Heart right ventricle (tissue), 16 donors: ENCODE data around the gene TBC1D14. TPM values are rescaled to one million over a fixed set of nuclear protein-coding genes. Genes with fewer than 3 reads are reported as not detected.
A peak's percentile ranks its signal among the peaks of the same experiment; 100 is the strongest.

Experiments used
- ATAC-seq, 8 donors: fragments of 200-7000 bp; cut with Tn5 transposase; one replicate each; pipeline ENCODE4 v1.9.1; 2020; ENCODE audit warnings: mild to moderate bottlenecking in 8 of 8, moderate library complexity in 8 of 8, moderate number of reproducible peaks in 1 of 8
- DNase-seq, 2 donors: peaks; one replicate each; pipeline ENCODE4 v3.0.0-alpha.2; 2020
- H3K27ac ChIP-seq, 10 donors: fragments of 200-600 bp; sonication (generic) in 2 of 10; one replicate each; pipeline versions ENCODE4 v1.5.0 to v1.8.0; 2020 to 2022; ENCODE audit warnings: mild to moderate bottlenecking in 3 of 10
- H3K27me3 ChIP-seq, 7 donors: fragments of 200-600 bp; one replicate each; pipeline ENCODE4 v1.8.0; 2021 to 2022; ENCODE audit warnings: mild to moderate bottlenecking in 2 of 7
- H3K36me3 ChIP-seq, 9 donors: fragments of 200-600 bp; sonication (generic) in 1 of 9; one replicate each; pipeline versions ENCODE4 v1.5.0 to v1.8.0; 2020 to 2022; ENCODE audit warnings: mild to moderate bottlenecking in 2 of 9
- H3K4me1 ChIP-seq, 9 donors: fragments of 200-600 bp; sonication (generic) in 1 of 9; one replicate each; pipeline versions ENCODE4 v1.5.0 to v1.8.0; 2020 to 2022; ENCODE audit warnings: mild to moderate bottlenecking in 4 of 9
- H3K4me3 ChIP-seq, 10 donors: fragments of 200-600 bp; sonication (generic) in 2 of 10; one replicate each; pipeline versions ENCODE4 v1.5.0 to v1.8.0; 2020 to 2022; ENCODE audit warnings: mild to moderate bottlenecking in 7 of 10, moderate library complexity in 2 of 10
- H3K9me3 ChIP-seq, 11 donors: fragments of 200-600 bp in 10 of 11; sonication (generic) in 2 of 11; one replicate each; pipeline versions ENCODE4 v1.5.0 to v1.8.0; 2013 to 2022; ENCODE audit warnings: mild to moderate bottlenecking in 2 of 11, control low read depth in 1 of 11, moderate library complexity in 1 of 11
- CTCF ChIP-seq, 9 donors: fragments of 200-600 bp; sonication (generic) in 2 of 9; IDR thresholded peaks; one replicate each; pipeline versions ENCODE4 v1.5.0 to v1.8.0; 2021 to 2022; ENCODE audit warnings: antibody characterized with exemption in 9 of 9, mild to moderate bottlenecking in 5 of 9, moderate library complexity in 1 of 9
- WGBS, 2 donors: extraction: QIAGEN DNeasy Blood & Tissue Kit; methylation state at CpG; one replicate each; pipeline ENCODE4 v1.1.7; 2013; ENCODE audit warnings: inconsistent platforms in 1 of 2; 5-methylcytosine and 5-hydroxymethylcytosine counted together
- intact Hi-C, 10 donors: fragments of 100-400 bp; cut with DNase I; formaldehyde crosslinking; loops; one replicate each; pipeline versions ENCODE4 v1.11.1 to v1.14.2; 2022
- polyA plus RNA-seq, 2 donors: library from polyadenylated mRNA; stranded (reverse); fragments of 200-250 nt; gene quantifications; one replicate each; pipeline ENCODE4 v1.2.3, GENCODE V29; 2013
- total RNA-seq, 10 donors: library from RNA; stranded (reverse); fragmentation: NEBNext Ultra II Directional in 3 of 10; extraction: Animal tissue kit (Norgen Biotek cat#: 25700) in 3 of 10; gene quantifications; one replicate each; pipeline versions ENCODE4 v1.2.1 to v1.2.4, GENCODE V29; 2021 to 2023
- donor health status: Arrhythmogenic right ventricular cardiomyopathy.
- donor health status: ischemic (EF 13 %, LVEDD 7.1; RV severe dilation, severe dysfunction).
- donor health status: healthy with polysubstance abuse.
- donor health status: DM: no; HTN: yes; CAD: no.
- donor health status: DM: no; HTN: no; CAD: no.
- donor health status: ischemic (EF 25% LVEDD 6.9; RV normal size, moderate dysfunction).
- donor health status: ischemic (EF 25% LVEDD 5.7; RV mildly dilated, moderate dysfunction).
- donor health status: healthy.
- donor health status: DM: yes; HTN: yes; CAD: no.
- donor health status: Ischemic cardiomyopathy.
- donor health status: ischemic (EF 35%, LVEDD 5.7; RV mildly dilated, moderate dysfunction).
- donor health status: nonischemic (EF 11% LVEDD 7.7; RV severe dilation, severe dysfunction).
- donor health status: DM: yes; HTN: yes; CAD: no.
- donor health status: PGD.
- donor health status: ischemic (EF 29% LVEDD 5.4; RV normal size, mild dysfunction).
- donor health status: nonischemic (EF 23%, LVEDD 6.1; RV moderate dilation, normal function).

TBC1D14 gene
- total and polyA plus RNA-seq, 12 donors = 10.5 to 43.7 (median 32.6) TPM

DNA sequence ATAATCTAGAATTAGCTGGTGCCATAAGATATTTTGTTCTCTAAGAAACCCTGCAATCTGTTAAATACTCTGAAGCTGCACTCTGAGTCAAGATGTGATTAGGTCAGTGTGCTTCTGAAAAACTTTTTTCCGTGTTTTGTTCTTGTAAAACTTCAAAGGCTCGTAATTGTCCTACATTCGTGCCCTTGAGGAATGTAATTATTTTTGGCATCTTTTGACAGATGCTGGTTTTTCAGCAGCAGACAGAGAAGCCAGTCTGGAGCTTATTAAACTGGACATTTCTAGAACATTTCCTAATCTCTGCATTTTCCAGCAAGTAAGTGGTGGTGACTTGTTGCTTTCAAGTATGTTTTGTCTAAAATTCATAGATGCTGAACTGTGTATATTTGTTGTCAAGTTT lies 96.8 kb downstream of the TBC1D14 start:
- Histone ChIP-seq H3K36me3 (peaks cover 0 to 100% (median 34%) of the 10 kb centered on the region in 9 donors), H3K27me3 (no peaks in the 10 kb centered on the region), H3K4me1 (peaks cover 0 to 13% (median 0%) of the 10 kb centered on the region in 9 donors), H3K4me3 (no peak overlapping the region), H3K27ac (no peak overlapping the region), H3K9me3 (no peaks in the 10 kb centered on the region)
- TF ChIP-seq CTCF (IDR thresholded peaks at IDR 0.05) = no peak
- intact Hi-C loops = no loop called here
- ATAC-seq (no peak), DNase-seq (no peak)
- WGBS, 2 donors = 69 to 88% methylated on average over 3 of the region's 3 CpGs

DNA sequence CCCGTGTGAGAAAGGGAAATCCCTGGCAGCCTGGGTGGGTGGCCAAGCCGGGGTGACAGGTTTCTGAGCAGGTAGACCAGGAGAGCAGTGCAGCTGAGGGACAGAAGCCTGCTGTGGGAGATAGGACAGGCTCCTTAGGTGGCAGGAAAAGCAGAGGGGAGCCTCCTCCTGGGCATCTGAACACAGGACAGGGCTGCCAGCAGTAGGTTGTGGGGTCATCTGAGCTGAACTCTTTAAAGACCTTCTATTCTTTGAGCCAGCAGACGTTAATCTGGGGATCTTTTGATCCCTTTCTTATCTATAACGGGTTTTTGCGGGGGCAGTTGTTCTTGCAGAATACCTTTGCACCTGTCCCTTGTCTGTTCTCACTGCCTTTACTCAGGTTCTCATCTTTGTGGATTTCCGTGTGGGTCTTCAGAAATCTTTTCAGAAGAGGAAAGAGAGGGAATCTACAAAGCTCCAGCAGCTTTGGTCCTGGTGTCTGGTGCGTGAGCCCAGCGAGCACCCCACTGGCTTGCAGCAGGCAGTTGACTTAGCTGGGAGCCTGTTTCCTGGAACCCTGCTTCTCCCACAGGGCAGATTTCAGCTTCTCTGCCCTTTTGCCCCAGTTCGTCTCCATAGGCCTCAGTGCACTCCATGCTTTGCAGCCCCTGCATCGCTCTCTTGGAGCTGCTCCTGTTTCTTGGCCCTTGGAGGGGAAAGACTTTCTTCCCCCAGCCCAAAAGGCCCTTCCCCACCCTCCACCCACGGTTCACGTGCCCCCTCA lies 97.7 kb downstream of the TBC1D14 start:
- intact Hi-C loops = no loop called here
- no peaks in the 10 kb centered on the region for H3K9me3 ChIP-seq
- 89% methylated on average over 12 of the region's 12 CpGs for WGBS, 2 donors
- peaks cover 0 to 100% (median 27%) of the 10 kb centered on the region in 9 donors for H3K36me3 ChIP-seq
- peaks cover 0 to 13% (median 0%) of the 10 kb centered on the region in 9 donors for H3K4me1 ChIP-seq
- DNase-seq (no peak), ATAC-seq (no peak)
- TF ChIP-seq CTCF (IDR thresholded peaks at IDR 0.05) = no peak
- no peaks in the 10 kb centered on the region for H3K27me3 ChIP-seq
- H3K4me3 ChIP-seq = no peak overlapping the region
- H3K27ac ChIP-seq = no peak overlapping the region

- H3K27me3 ChIP-seq = no peaks in the 10 kb centered on the region
- ATAC-seq = no peak
- no peak for TF ChIP-seq CTCF (IDR thresholded peaks at IDR 0.05)
- intact Hi-C loops = no loop called here
- peaks cover 0 to 13% (median 0%) of the 10 kb centered on the region in 9 donors for H3K4me1 ChIP-seq
- WGBS, 2 donors = 72 to 75% methylated on average over 2 of the region's 2 CpGs
- H3K36me3 ChIP-seq = peaks cover 0 to 100% (median 27%) of the 10 kb centered on the region in 9 donors
- H3K4me3 ChIP-seq = no peak overlapping the region
- no peaks in the 10 kb centered on the region for H3K9me3 ChIP-seq
- H3K27ac ChIP-seq = no peak overlapping the region
- no peak for DNase-seq
Observed at GRCh38 chr4:7007944-7008343, 98.3 kb downstream of the TBC1D14 start.

- no peaks in the 10 kb centered on the region for H3K27me3 ChIP-seq
- no peak overlapping the region for H3K4me3 ChIP-seq
- peaks cover 0 to 13% (median 0%) of the 10 kb centered on the region in 9 donors for H3K4me1 ChIP-seq
- peaks cover 0 to 100% (median 34%) of the 10 kb centered on the region in 9 donors for H3K36me3 ChIP-seq
- 61 to 73% methylated on average over 5 of the region's 5 CpGs for WGBS, 2 donors
- no peaks in the 10 kb centered on the region for H3K9me3 ChIP-seq
- H3K27ac ChIP-seq = peak overlapping the region in 1 of 10 donors; percentile 16
- intact Hi-C loops = no loop called here
- TF ChIP-seq CTCF (IDR thresholded peaks at IDR 0.05) = no peak
- ATAC-seq = peak in 7 of 8 donors; percentile 44 to 84 (median 52)
- DNase-seq = no peak
Observed at GRCh38 chr4:7009564-7009963, 99.9 kb downstream of the TBC1D14 start.
